ENCODE data around the gene TFEB. TPM values are rescaled to one million over a fixed set of nuclear protein-coding genes. Genes with fewer than 3 reads are reported as not detected.

TFEB gene
- polyA plus RNA-seq, 1 donor (not counting 4 experiments of a cell fraction or from before 2014, with no cell fraction given), result 4.3 TPM

DNA sequence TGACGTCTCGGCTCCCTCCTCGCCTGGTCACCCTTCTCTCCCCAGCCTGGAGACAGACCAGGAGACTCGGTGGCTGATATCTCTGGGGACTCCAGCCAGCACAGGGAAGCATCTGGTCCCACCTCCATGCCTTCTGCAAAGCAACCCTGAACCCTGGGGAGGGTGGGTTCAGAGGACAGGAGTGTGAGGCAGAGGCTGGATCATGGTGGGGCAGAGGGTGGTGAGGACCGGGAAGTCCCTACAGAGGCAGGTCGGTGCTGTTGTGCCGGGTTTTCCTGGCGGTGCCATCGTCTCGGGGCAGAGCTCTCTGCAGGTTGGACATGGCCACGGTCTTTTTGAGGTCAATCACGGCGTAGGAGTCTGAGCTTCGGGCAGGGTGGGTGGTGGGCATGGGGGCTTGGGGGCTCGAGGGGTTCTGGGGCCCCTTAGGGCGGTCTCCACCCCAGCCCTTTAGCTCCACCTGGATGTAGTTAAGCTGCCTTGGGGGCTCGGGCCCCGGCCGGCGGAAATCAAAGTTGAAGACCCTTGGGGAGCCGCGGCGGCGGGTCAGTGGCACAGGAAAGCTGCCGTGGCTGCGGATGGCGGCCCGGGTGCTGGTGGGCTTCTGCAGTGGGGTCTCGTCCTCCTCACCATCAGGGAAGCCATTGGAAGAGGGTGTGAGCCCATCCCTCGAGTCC is 35.1 kb upstream of the TFEB start:
- Histone ChIP-seq H3K9me3 (ENCODE audit: control insufficient read depth, low read depth, low read length) (no peaks in the 10 kb centered on the region), H3K36me3 (ENCODE audit: control insufficient read depth in 2 of 2, extremely low read depth in 1 of 2, insufficient read depth in 2 of 2, low read length in 2 of 2) (peaks cover 13 to 20% of the 10 kb centered on the region in 2 experiments), H3K9me1 (ENCODE audit: control insufficient read depth, extremely low read depth, insufficient read depth, low read length) (no peaks in the 10 kb centered on the region), H3K27me3 (ENCODE audit: control insufficient read depth, extremely low read depth, insufficient read depth, low read length) (no peaks in the 10 kb centered on the region), H3K4me3 (ENCODE audit: control insufficient read depth in 2 of 3, extremely low read depth in 1 of 3, insufficient read depth in 2 of 3, low read depth in 1 of 3, low read length in 3 of 3) (no peak overlapping the region), H2AFZ (ENCODE audit: control insufficient read depth, low read length) (no peak overlapping the region), H3K4me2 (ENCODE audit: control insufficient read depth, extremely low read depth, insufficient read depth, low read depth, low read length) (no peak overlapping the region), H3K9ac (ENCODE audit: control insufficient read depth, extremely low read depth, insufficient read depth, low read length) (no peak overlapping the region), H3K79me2 (ENCODE audit: control insufficient read depth, insufficient read depth, low read length) (no peaks in the 10 kb centered on the region), H4K20me1 (ENCODE audit: control insufficient read depth, extremely low read depth, insufficient read depth, low read length) (no peaks in the 10 kb centered on the region), H3K27ac (ENCODE audit: control insufficient read depth, insufficient read depth, low read length) (no peak overlapping the region), H3K4me1 (ENCODE audit: control insufficient read depth, extremely low read depth, insufficient read depth, low read length) (peaks cover 23% of the 10 kb centered on the region)
- DNase-seq (ENCODE audit: low read depth, low spot score) (no peak), FAIRE-seq (no peak)
- dilution Hi-C loops (cut with MboI; ENCODE audit: extremely low pct_ligation_motif_present, low sequenced_read_pairs), result no loop called here
- TF ChIP-seq CTCF (optimal IDR thresholded peaks at IDR 0.05 in 1 of 3, IDR thresholded peaks at IDR 0.05 in 1 of 3, conservative IDR thresholded peaks at IDR 0.05 in 1 of 3; ENCODE audit: extremely low read depth in 1 of 3, insufficient read depth in 2 of 3, low read length in 3 of 3), result no peak
- no peak for TF ChIP-seq EZH2 (IDR thresholded peaks at IDR 0.05; ENCODE audit: low read length)

GRCh38 chr6:41769376-41769775 is 34.0 kb upstream of the TFEB start:
- dilution Hi-C loops (cut with MboI; ENCODE audit: extremely low pct_ligation_motif_present, low sequenced_read_pairs), result no loop called here
- Histone ChIP-seq H2AFZ (ENCODE audit: control insufficient read depth, low read length) (no peak overlapping the region), H3K4me3 (ENCODE audit: control insufficient read depth in 2 of 3, extremely low read depth in 1 of 3, insufficient read depth in 2 of 3, low read depth in 1 of 3, low read length in 3 of 3) (no peak overlapping the region), H3K9ac (ENCODE audit: control insufficient read depth, extremely low read depth, insufficient read depth, low read length) (no peak overlapping the region), H3K9me3 (ENCODE audit: control insufficient read depth, low read depth, low read length) (no peaks in the 10 kb centered on the region), H4K20me1 (ENCODE audit: control insufficient read depth, extremely low read depth, insufficient read depth, low read length) (no peaks in the 10 kb centered on the region), H3K79me2 (ENCODE audit: control insufficient read depth, insufficient read depth, low read length) (no peaks in the 10 kb centered on the region), H3K4me2 (ENCODE audit: control insufficient read depth, extremely low read depth, insufficient read depth, low read depth, low read length) (no peak overlapping the region), H3K36me3 (ENCODE audit: control insufficient read depth in 2 of 2, extremely low read depth in 1 of 2, insufficient read depth in 2 of 2, low read length in 2 of 2) (peaks cover 5 to 8% of the 10 kb centered on the region in 2 experiments), H3K4me1 (ENCODE audit: control insufficient read depth, extremely low read depth, insufficient read depth, low read length) (peaks cover 23% of the 10 kb centered on the region), H3K27me3 (ENCODE audit: control insufficient read depth, extremely low read depth, insufficient read depth, low read length) (no peaks in the 10 kb centered on the region), H3K9me1 (ENCODE audit: control insufficient read depth, extremely low read depth, insufficient read depth, low read length) (no peaks in the 10 kb centered on the region), H3K27ac (ENCODE audit: control insufficient read depth, insufficient read depth, low read length) (no peak overlapping the region)
- TF ChIP-seq CTCF (optimal IDR thresholded peaks at IDR 0.05 in 1 of 3, IDR thresholded peaks at IDR 0.05 in 1 of 3, conservative IDR thresholded peaks at IDR 0.05 in 1 of 3; ENCODE audit: extremely low read depth in 1 of 3, insufficient read depth in 2 of 3, low read length in 3 of 3), result no peak
- TF ChIP-seq EZH2 (IDR thresholded peaks at IDR 0.05; ENCODE audit: low read length), result no peak
- DNase-seq (ENCODE audit: low read depth, low spot score) (no peak), FAIRE-seq (no peak)
